NCI-H226 (cell line): ENCODE results near the gene KDM1B.
A peak's percentile ranks its signal among the peaks of the same experiment; 100 is the strongest.
"Not testable (repeated sequence)": the region's sequence is repeated elsewhere in the genome, so short reads cannot be mapped to it uniquely, and the experiment has no call there.

ENCODE experiments used
- DNase-seq: peaks from one replicate; pipeline ENCODE4 v3.0.0-alpha.2; 2015

Gene KDM1B

GRCh38 chr6:18153311-18153703 lies 1.9 kb upstream of the KDM1B start:
- DNase-seq: no peak

GRCh38 chr6:18154507-18155149 lies 594 bp upstream of the KDM1B start, which contains the start of gene TPMT:
TSS of gene TPMT (minus strand) at chr6:18155077. CDS start at chr6:18149127, 5,950 bp downstream.
- DNase-seq: no peak

- peak; percentile 80 for DNase-seq
Measured at GRCh38 chr6:18155864-18156421, 721 bp downstream of the KDM1B start.

- DNase-seq: no peak
Measured at GRCh38 chr6:18160911-18161310, 5.7 kb downstream of the KDM1B start.

- DNase-seq: no peak
Measured at GRCh38 chr6:18161431-18161830, 6.2 kb downstream of the KDM1B start.

DNA sequence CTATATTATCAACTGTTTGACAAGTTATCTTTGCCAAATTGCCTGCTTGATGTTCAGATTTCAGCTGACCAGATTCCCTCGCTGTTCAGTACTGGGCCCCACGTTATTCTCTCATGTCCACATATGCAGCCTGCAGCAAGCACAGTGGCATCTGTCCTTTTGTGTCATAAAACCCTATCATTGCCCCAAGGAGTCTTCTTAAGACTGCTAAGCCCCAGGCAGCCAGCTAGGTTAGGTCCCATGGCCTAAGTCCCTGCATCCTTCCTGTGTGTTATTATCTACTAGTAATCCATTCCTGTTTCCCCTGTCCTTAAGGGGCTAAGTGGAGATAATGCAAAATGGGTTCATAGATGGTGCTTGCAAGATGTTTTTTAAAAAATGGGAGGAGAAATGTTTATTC lies 7.2 kb downstream of the KDM1B start:
- DNase-seq: no peak

- DNase-seq: no peak
Measured at GRCh38 chr6:18165751-18166150, 10.5 kb downstream of the KDM1B start.

- DNase-seq: no peak
Measured at GRCh38 chr6:18166312-18167036, 11.3 kb downstream of the KDM1B start.

GRCh38 chr6:18168264-18168663 lies 13.0 kb downstream of the KDM1B start:
- DNase-seq: no peak

DNA sequence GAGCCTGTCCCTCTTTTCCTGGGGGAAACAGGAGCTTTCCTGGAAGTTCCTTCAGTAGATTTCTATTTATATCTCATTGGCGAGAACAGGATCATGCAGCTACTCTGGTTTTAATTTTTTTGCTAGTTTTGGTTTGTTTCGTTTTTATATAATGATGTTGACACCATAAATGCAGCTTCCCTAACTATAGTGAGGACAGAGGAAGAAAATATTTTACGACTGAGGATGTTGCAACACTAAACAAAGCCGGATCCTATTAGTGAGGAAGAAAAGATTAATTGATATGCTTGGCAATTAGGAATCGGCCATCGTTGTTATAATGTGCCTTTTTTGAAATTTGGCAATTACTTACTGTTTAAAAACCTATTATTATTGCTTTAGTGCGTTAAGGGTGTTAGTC lies 16.6 kb downstream of the KDM1B start:
- no peak for DNase-seq

DNA sequence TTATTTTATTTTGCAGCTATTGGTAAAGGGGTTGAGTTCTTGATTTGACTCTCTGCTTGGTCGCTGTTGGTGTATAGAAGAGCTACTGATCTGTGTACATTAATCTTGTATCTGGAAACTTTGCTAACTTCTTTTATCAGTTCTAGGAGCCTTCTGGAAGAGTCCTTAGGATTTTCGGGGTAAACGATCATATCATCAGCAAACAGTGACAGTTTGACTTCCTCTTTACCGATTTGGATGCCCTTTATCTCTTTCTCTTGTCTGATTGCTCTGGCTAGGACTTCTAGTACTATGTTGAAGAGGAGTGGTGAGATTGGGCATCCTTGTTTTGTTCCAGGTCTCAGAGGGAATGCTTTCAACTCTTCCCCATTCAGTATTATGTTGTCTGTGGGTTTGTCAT lies 21.0 kb downstream of the KDM1B start:
- DNase-seq: not testable (repeated sequence)

- DNase-seq: no peak
Measured at GRCh38 chr6:18177286-18177965, 22.2 kb downstream of the KDM1B start.

GRCh38 chr6:18178960-18179615 lies 23.9 kb downstream of the KDM1B start:
- no peak for DNase-seq

- no peak for DNase-seq
Measured at GRCh38 chr6:18179770-18180356, 24.6 kb downstream of the KDM1B start.

DNA sequence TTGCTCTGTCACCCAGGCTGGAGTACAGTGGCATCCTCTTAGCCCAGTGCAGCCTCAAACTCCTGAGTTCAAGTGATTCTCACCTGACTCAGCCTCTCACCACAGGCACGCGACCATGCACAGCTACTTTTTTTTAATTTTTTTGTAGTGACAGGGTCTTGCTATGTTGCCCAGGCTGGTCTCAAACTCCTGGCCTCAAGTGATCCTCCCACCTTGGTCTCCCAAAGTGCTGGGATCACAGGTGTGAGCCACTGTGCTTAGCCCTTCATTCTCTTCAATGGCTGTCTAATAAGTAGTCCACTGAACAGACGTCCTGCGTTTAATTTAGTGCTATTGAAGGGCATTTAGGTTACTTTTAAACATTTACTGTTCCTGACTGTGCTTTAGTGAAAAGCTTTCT lies 27.3 kb downstream of the KDM1B start:
- DNase-seq: no peak

DNA sequence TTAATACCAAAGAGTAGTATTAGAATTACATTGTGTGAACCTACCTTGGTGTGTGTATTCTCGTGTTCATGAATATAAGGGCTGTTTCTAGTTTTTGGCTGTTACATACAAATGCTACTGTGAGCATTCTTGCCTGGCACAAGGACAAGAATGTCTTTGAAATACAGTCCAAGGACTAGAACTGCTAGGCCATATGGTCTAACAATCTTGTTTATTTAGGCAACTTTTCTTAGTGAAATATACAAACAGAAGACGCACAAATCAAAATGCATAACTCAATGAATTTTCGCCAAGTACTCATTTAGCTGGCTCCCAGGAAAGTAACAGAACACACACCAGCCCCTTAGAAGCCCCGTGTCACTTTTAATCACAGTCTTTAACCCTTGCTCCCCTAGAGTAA lies 28.5 kb downstream of the KDM1B start:
- DNase-seq: no peak

GRCh38 chr6:18185624-18186023 lies 30.4 kb downstream of the KDM1B start:
- no peak for DNase-seq

DNA sequence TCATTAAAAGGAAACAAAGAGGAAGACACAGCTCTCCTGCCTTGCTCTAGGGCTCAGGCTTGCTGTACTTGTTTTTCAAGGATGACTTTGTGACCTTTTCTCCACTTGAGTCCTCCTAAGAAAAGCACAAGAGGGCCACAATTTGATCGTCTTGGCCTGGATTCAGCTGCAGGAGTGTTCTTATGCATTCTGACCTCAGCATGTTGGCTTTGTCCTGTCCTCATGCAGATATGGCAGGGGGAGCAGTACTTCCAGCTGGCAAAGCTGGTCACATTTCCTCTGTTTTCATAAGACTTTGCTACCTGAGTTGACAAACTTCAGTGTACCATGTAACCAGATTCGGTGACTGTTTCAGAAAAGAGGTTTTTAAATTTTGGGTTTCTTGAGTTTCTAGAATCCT lies 30.8 kb downstream of the KDM1B start:
- no peak for DNase-seq

GRCh38 chr6:18186540-18187250 lies 31.5 kb downstream of the KDM1B start:
- DNase-seq: no peak

DNA sequence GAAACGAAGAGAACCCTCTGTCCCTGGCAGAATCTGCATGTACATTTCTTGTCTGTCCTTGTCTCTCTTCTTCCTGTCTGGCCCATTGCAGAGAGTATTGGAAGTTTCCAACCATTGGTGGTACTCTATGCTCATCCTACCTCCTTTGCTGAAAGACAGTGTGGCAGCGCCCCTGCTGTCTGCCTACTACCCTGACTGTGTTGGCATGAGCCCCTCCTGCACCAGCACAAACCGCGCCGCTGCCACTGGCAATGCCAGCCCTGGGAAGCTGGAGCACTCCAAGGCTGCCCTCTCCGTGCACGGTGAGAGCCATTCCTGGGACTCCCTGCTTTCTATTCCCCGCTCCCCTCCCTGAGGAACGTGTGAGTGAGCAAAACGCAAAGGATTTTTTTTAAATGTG lies 32.5 kb downstream of the KDM1B start:
- DNase-seq: no peak

DNA sequence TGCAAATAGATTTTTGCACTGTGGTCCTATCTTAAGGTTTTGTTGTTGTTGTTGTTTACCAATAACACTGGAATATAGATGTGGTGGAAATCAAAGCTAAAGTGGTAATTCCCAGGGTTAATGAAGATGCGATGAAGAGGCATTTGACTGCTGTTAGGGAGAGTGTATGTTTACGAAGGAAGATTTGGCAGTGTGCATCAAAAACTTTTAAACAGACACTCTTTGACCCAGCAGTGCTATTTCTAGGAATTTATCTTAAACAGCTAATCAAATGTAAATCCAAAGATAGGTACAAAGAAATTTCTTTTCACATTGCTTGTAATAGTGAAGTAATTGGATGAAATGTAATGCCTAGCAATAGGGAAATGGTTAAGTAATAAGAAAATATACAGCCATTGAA lies 34.0 kb downstream of the KDM1B start:
- DNase-seq: no peak

- DNase-seq: no peak
Measured at GRCh38 chr6:18192026-18192425, 36.8 kb downstream of the KDM1B start.
